Measurements from ENCODE around the gene ST3GAL2.

DNA sequence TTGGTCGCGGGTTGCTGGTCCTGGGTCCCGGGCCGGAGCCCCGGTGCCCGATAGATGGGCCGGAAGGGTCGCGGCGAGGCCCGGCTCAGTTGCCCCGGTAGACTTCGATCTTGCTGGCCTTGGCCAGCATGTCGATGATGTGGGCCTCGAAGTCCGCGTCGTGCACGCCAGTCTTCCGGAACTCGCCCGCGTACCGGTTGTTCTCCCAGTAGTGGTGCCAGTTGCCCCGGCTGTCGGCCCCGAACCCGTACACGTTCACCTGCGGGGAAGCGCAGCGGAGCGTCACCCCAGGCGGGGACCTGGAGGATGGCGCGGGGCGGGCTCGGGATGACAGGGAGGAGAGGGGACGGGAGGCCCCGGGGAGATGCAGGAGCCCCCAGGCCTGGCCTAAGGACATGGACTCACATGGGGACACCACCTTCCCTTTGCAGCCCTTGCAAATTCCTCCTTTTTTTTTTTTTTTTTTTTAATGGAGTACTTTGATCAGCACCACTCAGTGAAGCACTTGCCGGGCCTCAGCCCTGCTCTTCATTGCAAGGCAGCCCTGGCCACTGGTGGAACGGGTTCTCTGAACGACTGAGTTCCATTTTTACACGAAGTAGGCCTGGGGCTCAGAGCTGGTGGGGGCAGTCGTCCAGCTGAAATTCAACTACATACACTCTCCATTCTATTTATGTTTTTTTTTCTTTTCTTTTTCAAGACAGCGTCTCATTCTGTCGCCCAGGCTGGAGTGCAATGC is 57.1 kb downstream of the ST3GAL2 start:
- no peak for TF ChIP-seq GABPA (IDR thresholded peaks at IDR 0.05; ENCODE audit: low read depth)
- TF ChIP-seq, protein P1, sequence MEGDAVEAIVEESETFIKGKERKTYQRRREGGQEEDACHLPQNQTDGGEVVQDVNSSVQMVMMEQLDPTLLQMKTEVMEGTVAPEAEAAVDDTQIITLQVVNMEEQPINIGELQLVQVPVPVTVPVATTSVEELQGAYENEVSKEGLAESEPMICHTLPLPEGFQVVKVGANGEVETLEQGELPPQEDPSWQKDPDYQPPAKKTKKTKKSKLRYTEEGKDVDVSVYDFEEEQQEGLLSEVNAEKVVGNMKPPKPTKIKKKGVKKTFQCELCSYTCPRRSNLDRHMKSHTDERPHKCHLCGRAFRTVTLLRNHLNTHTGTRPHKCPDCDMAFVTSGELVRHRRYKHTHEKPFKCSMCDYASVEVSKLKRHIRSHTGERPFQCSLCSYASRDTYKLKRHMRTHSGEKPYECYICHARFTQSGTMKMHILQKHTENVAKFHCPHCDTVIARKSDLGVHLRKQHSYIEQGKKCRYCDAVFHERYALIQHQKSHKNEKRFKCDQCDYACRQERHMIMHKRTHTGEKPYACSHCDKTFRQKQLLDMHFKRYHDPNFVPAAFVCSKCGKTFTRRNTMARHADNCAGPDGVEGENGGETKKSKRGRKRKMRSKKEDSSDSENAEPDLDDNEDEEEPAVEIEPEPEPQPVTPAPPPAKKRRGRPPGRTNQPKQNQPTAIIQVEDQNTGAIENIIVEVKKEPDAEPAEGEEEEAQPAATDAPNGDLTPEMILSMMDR (IDR thresholded peaks at IDR 0.05; ENCODE audit: insufficient read depth, low read length): no peak

Data from HL-60 (cell line).